H1 (cell line): ENCODE measurements around the gene NKAIN2. TPM values are rescaled to one million over a fixed set of nuclear protein-coding genes. Genes with fewer than 3 reads are reported as not detected.

Experiments used
- TEAD4 ChIP-seq: IDR thresholded peaks from 2 replicates; pipeline ENCODE4 v1.6.1; 2012; ENCODE audit warnings: low read depth, low read length, inconsistent platforms, mixed read lengths
- ZNF274 ChIP-seq: IDR thresholded peaks from 2 replicates; pipeline ENCODE4 v1.7.0; 2012; ENCODE audit warnings: low read length, borderline replicate concordance; ENCODE audit errors: extremely low read depth
- polyA plus RNA-seq, 7 experiments: library from polyadenylated mRNA; depleted of rRNA in 3 of 7; stranded (reverse) in 5 of 7; unstranded in 2 of 7; fragments of >200 nt in 5 of 7; fragments of 200-250 nt in 2 of 7; gene quantifications; 1 replicate in 5 of 7; 2 replicates in 1 of 7; 4 replicates in 1 of 7; pipeline versions ENCODE4 v1.2.1 to v1.2.3, GENCODE V29; 2011 to 2013; ENCODE audit warnings: missing spikeins in 2 of 7, mixed read lengths in 2 of 7
- total RNA-seq: library from RNA; stranded (reverse); fragmentation: NEBNext Ultra II Directional; extraction: Animal tissue kit (Norgen Biotek cat#: 25700); gene quantifications from 2 replicates; pipeline ENCODE4 v1.2.1, GENCODE V29; 2021
- TF ChIP-seq, protein P1 (sequence below): IDR thresholded peaks from 2 replicates; pipeline ENCODE4 v1.6.1; 2012; ENCODE audit warnings: inconsistent platforms

The NKAIN2 gene
- total and polyA plus RNA-seq, 2 of the 8 experiments (the other 6 are each of a cell fraction or from before 2014, with no cell fraction given), result 0.20 to 0.34 TPM

- TF ChIP-seq ZNF274 (no peak), TEAD4 (no peak)
- TF ChIP-seq, protein P1, sequence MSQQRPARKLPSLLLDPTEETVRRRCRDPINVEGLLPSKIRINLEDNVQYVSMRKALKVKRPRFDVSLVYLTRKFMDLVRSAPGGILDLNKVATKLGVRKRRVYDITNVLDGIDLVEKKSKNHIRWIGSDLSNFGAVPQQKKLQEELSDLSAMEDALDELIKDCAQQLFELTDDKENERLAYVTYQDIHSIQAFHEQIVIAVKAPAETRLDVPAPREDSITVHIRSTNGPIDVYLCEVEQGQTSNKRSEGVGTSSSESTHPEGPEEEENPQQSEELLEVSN, result 0 out of 2 replicates have a peak, but pooled peaks have one; percentile 30
These were observed 733.2 kb downstream of the NKAIN2 start (continued) for GRCh38 chr6:124536842-124537191.
